Pancreas (tissue), 10 donors: ENCODE measurements around the gene LRMDA. TPM values are rescaled to one million over a fixed set of nuclear protein-coding genes. Genes with fewer than 3 reads are reported as not detected.
"Not testable (repeated sequence)": the region's sequence is repeated elsewhere in the genome, so short reads cannot be mapped to it uniquely, and the experiment has no call there.

Source experiments
- ATAC-seq, 4 donors: fragments of 200-7000 bp; cut with Tn5 transposase; one replicate each; pipeline versions ENCODE4 v1.8.0 to v1.9.1; 2020; ENCODE audit warnings: mild to moderate bottlenecking in 4 of 4, moderate library complexity in 4 of 4
- DNase-seq, 6 donors: peaks; one replicate each; pipeline ENCODE4 v3.0.0-alpha.2; 2020
- FAIRE-seq: peaks from 2 replicates; lab custom pipeline; 2012; peaks lifted over from hg19 to GRCh38; lab: Jason Lieb, UNC
- H3K27ac ChIP-seq, 4 donors: fragments of 200-600 bp; sonication (generic); 1 replicate in 3 of 4; 2 replicates in 1 of 4; pipeline versions ENCODE4 v1.5.0 to v1.8.0; 2020
- H3K27me3 ChIP-seq, 4 donors: fragments of 200-600 bp; one replicate each; pipeline ENCODE4 v1.8.0; 2021
- H3K36me3 ChIP-seq, 3 donors: fragments of 200-600 bp; sonication (generic) in 1 of 3; one replicate each; pipeline versions ENCODE4 v1.5.0 to v1.8.0; 2020 to 2021
- H3K4me1 ChIP-seq, 3 donors: fragments of 200-600 bp; one replicate each; pipeline ENCODE4 v1.8.0; 2021
- H3K4me3 ChIP-seq, 4 donors: fragments of 200-600 bp; sonication (generic) in 2 of 4; one replicate each; pipeline versions ENCODE4 v1.5.0 to v1.8.0; 2020 to 2021
- H3K9me3 ChIP-seq, 4 donors: fragments of 200-600 bp; one replicate each; pipeline ENCODE4 v1.8.0; 2021
- CTCF ChIP-seq, 4 donors: fragments of 200-600 bp; sonication (generic) in 3 of 4; IDR thresholded peaks; one replicate each; pipeline versions ENCODE4 v1.5.0 to v1.8.0; 2021; ENCODE audit warnings: antibody characterized with exemption in 4 of 4
- WGBS, 2 donors: extraction: QIAGEN DNeasy Blood & Tissue Kit; methylation state at CpG; one replicate each; pipeline ENCODE4 v1.1.7; 2013; 5-methylcytosine and 5-hydroxymethylcytosine counted together
- intact Hi-C, 3 donors: fragments of 100-400 bp; cut with DNase I; formaldehyde crosslinking; loops; one replicate each; pipeline versions ENCODE4 v1.11.1 to v1.14.2; 2022
- polyA plus RNA-seq, 2 donors: library from polyadenylated mRNA; stranded (reverse); fragments of 200-250 nt; gene quantifications; one replicate each; pipeline ENCODE4 v1.2.3, GENCODE V29; 2013
- total RNA-seq, 6 donors: library from RNA; stranded (reverse); fragmentation: NEBNext Ultra II Directional in 4 of 6; extraction: Animal tissue kit (Norgen Biotek cat#: 25700) in 4 of 6; gene quantifications; one replicate each; pipeline versions ENCODE4 v1.2.1 to v1.2.4, GENCODE V29; 2021 to 2023
- donor health status: healthy with polysubstance abuse.
- donor health status: DM: no; HTN: no; CAD: no; lungs with moderate emphysema.
- donor health status: DM: no; HTN: no; CAD: no.
- donor health status: control.
- donor health status: control.
- donor health status: Bipolar disorder and iron deficiency.
- donor health status: DM: yes; HTN: yes; CAD: no.
- donor health status: DM: no; HTN: no; CAD: no.
- donor health status: DM: no; HTN: no; CAD: no.
- donor health status: DM: yes; HTN: yes; CAD: no.

Gene LRMDA
- total and polyA plus RNA-seq, 8 donors, result 4.6 to 21.2 (median 13.4) TPM

- ATAC-seq (peak; percentile 52 to 80 (median 63)), FAIRE-seq (no peak), DNase-seq (peak in 1 of 6 donors; percentile 28)
- TF ChIP-seq CTCF (IDR thresholded peaks at IDR 0.05), result no peak
- Histone ChIP-seq H3K4me3 (no peak overlapping the region), H3K27ac (no peak overlapping the region), H3K27me3 (no peaks in the 10 kb centered on the region), H3K4me1 (peaks cover 0 to 11% (median 10%) of the 10 kb centered on the region in 3 donors), H3K36me3 (no peaks in the 10 kb centered on the region), H3K9me3 (no peaks in the 10 kb centered on the region)
- 47 to 58% methylated on average over 3 of the region's 3 CpGs for WGBS, 2 donors
- intact Hi-C loops, result no loop called here
These were observed 185.6 kb downstream of the LRMDA start for GRCh38 chr10:75616874-75617478.

- Histone ChIP-seq H3K27ac (no peak overlapping the region), H3K36me3 (no peaks in the 10 kb centered on the region), H3K27me3 (no peaks in the 10 kb centered on the region), H3K9me3 (no peaks in the 10 kb centered on the region), H3K4me1 (peaks cover 0 to 11% (median 7%) of the 10 kb centered on the region in 3 donors), H3K4me3 (no peak overlapping the region)
- WGBS, 2 donors, result 61 to 78% methylated on average over 4 of the region's 4 CpGs
- no peak for FAIRE-seq
- TF ChIP-seq CTCF (IDR thresholded peaks at IDR 0.05), result no peak
- ATAC-seq, result peak in 3 of 4 donors; percentile 29 to 49 (median 46)
- no peak for DNase-seq
- intact Hi-C loops, result no loop called here
These were observed 186.2 kb downstream of the LRMDA start for GRCh38 chr10:75617485-75618155.

- DNase-seq, result no peak
- Histone ChIP-seq H3K9me3 (no peaks in the 10 kb centered on the region), H3K4me1 (peaks cover 0 to 7% (median 4%) of the 10 kb centered on the region in 3 donors), H3K36me3 (no peaks in the 10 kb centered on the region), H3K4me3 (no peak overlapping the region), H3K27ac (no peak overlapping the region), H3K27me3 (no peaks in the 10 kb centered on the region)
- 93 to 96% methylated on average over 3 of the region's 3 CpGs for WGBS, 2 donors
- no peak for TF ChIP-seq CTCF (IDR thresholded peaks at IDR 0.05)
- intact Hi-C loops, result no loop called here
- no peak for ATAC-seq
- no peak for FAIRE-seq
These were observed 188.2 kb downstream of the LRMDA start for GRCh38 chr10:75619635-75620034.

DNA sequence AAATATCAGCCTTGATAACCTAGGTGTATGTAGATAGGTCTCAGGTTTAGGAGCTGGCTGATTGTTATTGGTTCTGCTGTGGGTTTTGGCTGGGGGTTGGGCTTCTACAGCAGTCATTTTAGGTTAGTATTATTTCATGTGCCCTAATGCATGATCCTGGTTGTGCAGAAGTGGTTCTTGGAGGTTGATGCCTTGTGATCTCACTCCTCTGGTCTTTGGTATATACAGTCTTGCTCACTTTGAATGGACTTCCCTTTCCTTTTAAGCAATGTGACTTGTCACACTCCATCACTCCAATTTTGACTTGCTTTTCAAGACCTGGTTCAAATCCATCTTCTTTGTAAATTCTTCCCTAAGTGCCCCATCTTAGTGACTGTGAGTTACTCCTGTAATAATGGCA, 188.9 kb downstream of the LRMDA start:
- FAIRE-seq, result no peak
- no peak for DNase-seq
- peaks cover 0 to 7% (median 4%) of the 10 kb centered on the region in 3 donors for H3K4me1 ChIP-seq

DNA sequence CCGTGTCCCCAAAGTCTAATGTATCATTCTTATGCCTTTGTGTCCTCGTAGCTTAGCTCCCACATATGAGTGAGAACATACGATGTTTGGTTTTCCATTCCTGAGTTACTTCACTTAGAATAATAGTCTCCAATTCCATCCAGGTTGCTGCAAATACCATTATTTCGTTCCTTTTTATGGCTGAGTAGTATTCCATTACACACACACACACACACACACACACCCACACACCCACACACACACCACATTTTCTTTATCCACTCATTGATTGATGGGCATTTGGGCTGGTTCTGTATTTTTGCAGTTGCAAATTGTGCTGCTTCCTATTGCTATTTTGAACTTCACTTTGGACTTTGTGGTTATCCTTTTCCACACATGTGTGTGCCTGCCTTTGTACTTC, 189.6 kb downstream of the LRMDA start:
- FAIRE-seq, H3K4me3 ChIP-seq, H3K27me3 ChIP-seq, H3K27ac ChIP-seq, DNase-seq, intact Hi-C loops, ATAC-seq, H3K9me3 ChIP-seq, H3K36me3 ChIP-seq, H3K4me1 ChIP-seq: not testable (repeated sequence)
- 94 to 98% methylated on average over 4 of the region's 4 CpGs for WGBS, 2 donors

More for the DNA sequence above, 188.9 kb downstream of the LRMDA start:
- Histone ChIP-seq H3K27ac (no peak overlapping the region), H3K4me3 (no peak overlapping the region), H3K27me3 (no peaks in the 10 kb centered on the region), H3K9me3 (no peaks in the 10 kb centered on the region), H3K36me3 (no peaks in the 10 kb centered on the region)
- ATAC-seq, result peak in 1 of 4 donors; percentile 5
- no peak for TF ChIP-seq CTCF (IDR thresholded peaks at IDR 0.05)
- intact Hi-C loops, result no loop called here
